GM23338 (cell line): ENCODE results near the gene DRC3. TPM values are rescaled to one million over a fixed set of nuclear protein-coding genes. Genes with fewer than 3 reads are reported as not detected.

Source experiments
- ATAC-seq: fragments of 200-7000 bp; cut with Tn5 transposase; 3 replicates; pipeline ENCODE4 v1.9.1; 2020
- DNase-seq: peaks from one replicate; pipeline ENCODE4 v3.0.0-alpha.2; 2015; ENCODE audit warnings: low spot score
- H2AFZ ChIP-seq: fragments of 200-600 bp; sonication (generic); 2 replicates; pipeline ENCODE4 v1.8.0; 2016; ENCODE audit warnings: antibody characterized with exemption, mild to moderate bottlenecking, moderate library complexity
- H3F3A ChIP-seq: fragments of 200-600 bp; sonication (generic); replicated peaks from 2 replicates; pipeline ENCODE4 v1.8.0; 2017; ENCODE audit warnings: antibody characterized with exemption, mixed run types, low read depth
- H3K27ac ChIP-seq: fragments of 200-600 bp; sonication (generic); 2 replicates; pipeline ENCODE4 v1.6.1; 2016; ENCODE audit warnings: low read depth
- H3K27me3 ChIP-seq: fragments of 200-600 bp; sonication (generic); 2 replicates; pipeline ENCODE4 v1.8.0; 2016; ENCODE audit warnings: mild to moderate bottlenecking, mixed run types, moderate library complexity; ENCODE audit not compliant: insufficient read depth
- H3K36me3 ChIP-seq: fragments of 200-600 bp; sonication (generic); 2 replicates; pipeline ENCODE4 v1.8.0; 2016; ENCODE audit warnings: mild to moderate bottlenecking; ENCODE audit not compliant: insufficient read depth
- H3K4me1 ChIP-seq: fragments of 200-600 bp; sonication (generic); 2 replicates; pipeline ENCODE4 v1.8.0; 2016; ENCODE audit warnings: mild to moderate bottlenecking, moderate library complexity; ENCODE audit not compliant: insufficient read depth
- H3K4me2 ChIP-seq: fragments of 200-600 bp; sonication (generic); 2 replicates; pipeline ENCODE4 v1.7.1; 2017; ENCODE audit warnings: mixed run types
- H3K4me3 ChIP-seq: fragments of 200-600 bp; sonication (generic); 2 replicates; pipeline ENCODE4 v1.6.1; 2016; ENCODE audit warnings: mixed run types
- H3K79me2 ChIP-seq: fragments of 200-600 bp; sonication (generic); replicated peaks from 2 replicates; pipeline ENCODE4 v1.8.0; 2017; ENCODE audit warnings: mild to moderate bottlenecking; ENCODE audit not compliant: insufficient read depth
- H3K9me2 ChIP-seq: fragments of 200-600 bp; sonication (generic); 2 replicates; pipeline ENCODE4 v1.8.0; 2017; ENCODE audit not compliant: insufficient read depth
- H4K20me1 ChIP-seq: fragments of 200-600 bp; sonication (generic); replicated peaks from 2 replicates; pipeline ENCODE4 v1.8.0; 2017; ENCODE audit warnings: mild to moderate bottlenecking; ENCODE audit not compliant: insufficient read depth
- H3K27ac Mint-ChIP-seq: 2 replicates; pipeline ENCODE4 v1.8.0; 2020; ENCODE audit warnings: inconsistent platforms, mild to moderate bottlenecking, moderate library complexity, mixed read lengths
- H3K27me3 Mint-ChIP-seq: 3 replicates; pipeline ENCODE4 v1.8.0; 2022; ENCODE audit warnings: low read depth, mild to moderate bottlenecking, moderate library complexity, mixed read lengths, inconsistent platforms; ENCODE audit not compliant: insufficient read depth, poor library complexity
- H3K36me3 Mint-ChIP-seq: 3 replicates; pipeline ENCODE4 v1.8.0; 2021; ENCODE audit warnings: low read depth, mild to moderate bottlenecking, inconsistent platforms, moderate library complexity, mixed read lengths
- H3K4me1 Mint-ChIP-seq: 3 replicates; pipeline ENCODE4 v1.8.0; 2020; ENCODE audit warnings: mild to moderate bottlenecking, inconsistent platforms, mixed read lengths
- H3K4me3 Mint-ChIP-seq: 3 replicates; pipeline ENCODE4 v1.8.0; 2021; ENCODE audit warnings: moderate library complexity, mild to moderate bottlenecking, inconsistent platforms, mixed read lengths
- H3K9me3 Mint-ChIP-seq: 3 replicates; pipeline ENCODE4 v1.8.0; 2020; ENCODE audit warnings: moderate library complexity, mild to moderate bottlenecking, inconsistent platforms, mixed read lengths
- CREB1 ChIP-seq: fragments of 250-450 bp; sonication (Bioruptor Pico); IDR thresholded peaks from 2 replicates; pipeline ENCODE4 v1.5.0; 2020; ENCODE audit warnings: low read depth, mild to moderate bottlenecking, moderate library complexity
- CTCF ChIP-seq, 2 experiments: fragments of 200-600 bp in 1 of 2; sonication (generic) in 1 of 2; conservative IDR thresholded peaks; 2 replicates each; pipeline versions ENCODE4 v1.5.1 to v1.6.1; 2016 to 2017; ENCODE audit warnings: antibody characterized with exemption in 2 of 2, low read depth in 2 of 2, mild to moderate bottlenecking in 2 of 2, moderate library complexity in 1 of 2
- ETS1 ChIP-seq: IDR thresholded peaks from 2 replicates; pipeline ENCODE4 v1.6.1; 2016; ENCODE audit warnings: antibody characterized with exemption
- EZH2 ChIP-seq: fragments of 200-600 bp; sonication (generic); IDR thresholded peaks from one replicate; pipeline ENCODE4 v1.8.0; 2017; ENCODE audit warnings: antibody characterized with exemption, mild to moderate bottlenecking, low read depth; ENCODE audit not compliant: unreplicated experiment
- NANOG ChIP-seq: IDR thresholded peaks from 2 replicates; pipeline ENCODE4 v1.6.1; 2016; ENCODE audit warnings: antibody characterized with exemption, borderline replicate concordance
- POLR2AphosphoS5 ChIP-seq: IDR thresholded peaks from 2 replicates; pipeline ENCODE4 v1.6.1; 2016; ENCODE audit warnings: antibody characterized with exemption, low read depth
- REST ChIP-seq: IDR thresholded peaks from one replicate; pipeline ENCODE4 v1.6.1; 2018; ENCODE audit warnings: antibody characterized with exemption; ENCODE audit not compliant: unreplicated experiment
- ZNF331 ChIP-seq: fragments of 250-450 bp; sonication (Bioruptor Pico); IDR thresholded peaks from 2 replicates; pipeline ENCODE4 v1.5.0; 2020; ENCODE audit warnings: low read depth, mild to moderate bottlenecking, moderate library complexity
- polyA plus RNA-seq: library from polyadenylated mRNA; unstranded; fragments of >200 nt; fragmentation: Nextera tagmentation; extraction: Ambion mirVana; gene quantifications from 2 replicates; pipeline ENCODE4 v1.2.1, GENCODE V29; 2016
- total RNA-seq: library from RNA; depleted of rRNA; stranded (reverse); fragments of >200 nt; shearing (Covaris generic); gene quantifications from 2 replicates; pipeline ENCODE4 v1.2.3, GENCODE V29; 2014
- TF ChIP-seq, protein P1 (sequence below): fragments of 250-450 bp; sonication (Bioruptor Pico); IDR thresholded peaks from 2 replicates; pipeline ENCODE4 v1.5.0; 2020; ENCODE audit warnings: mild to moderate bottlenecking, moderate library complexity

DRC3 gene
- total and polyA plus RNA-seq, 2 experiments from 2014 or later, result 1.1 TPM; not detected in 1

DNA sequence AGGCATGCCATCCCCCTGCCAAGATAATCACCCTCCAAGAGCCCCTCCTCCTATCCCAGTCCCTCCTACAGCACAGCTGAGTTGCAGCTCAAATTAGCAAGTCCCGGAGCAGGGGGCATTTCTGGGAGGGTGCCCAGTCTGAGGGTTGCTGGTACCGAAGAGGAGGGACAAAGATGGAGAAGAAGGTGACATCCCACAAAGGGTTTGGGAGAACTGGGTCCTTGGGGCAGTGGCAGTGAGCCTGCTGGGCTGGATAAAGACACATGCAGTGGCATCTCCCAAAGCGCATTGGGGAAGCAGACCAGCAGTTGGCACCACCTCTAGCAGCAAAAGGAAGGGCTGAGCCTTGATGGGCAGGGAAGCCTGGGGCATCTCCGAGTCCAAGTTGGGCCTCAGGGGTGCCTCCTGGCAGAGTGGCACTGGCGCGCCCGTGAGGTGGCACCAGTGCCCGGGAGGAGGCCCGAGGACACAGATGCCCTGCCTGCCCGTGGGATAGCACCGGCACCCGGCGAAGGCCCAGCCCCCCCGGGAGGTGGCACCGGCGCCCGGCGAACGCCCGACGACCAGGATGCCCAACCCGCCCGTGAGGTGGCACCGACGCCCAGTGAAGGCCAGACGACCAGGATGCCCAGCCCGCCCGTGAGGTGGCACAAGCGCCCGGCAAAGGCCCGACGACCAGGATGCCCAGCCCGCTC is 1.1 kb upstream of the DRC3 start:
- Histone ChIP-seq H4K20me1 (no peaks in the 10 kb centered on the region), H3K27me3 (no peaks in the 10 kb centered on the region), H2AFZ (no peak overlapping the region), H3K79me2 (no peaks in the 10 kb centered on the region), H3K27ac (no peak overlapping the region), H3K36me3 (no peaks in the 10 kb centered on the region), H3K4me2 (peak overlapping the region; percentile 81), H3K9me2 (no peaks in the 10 kb centered on the region), H3K4me1 (peaks cover 4% of the 10 kb centered on the region; the same call in 1 of the 2 replicates), H3K4me3 (peak overlapping the region; percentile 51), H3F3A (no peaks in the 10 kb centered on the region)
- H3K36me3 Mint-ChIP-seq, result no peaks in the 10 kb centered on the region
- TF ChIP-seq ETS1 (no peak), EZH2 (no peak), REST (no peak), CREB1 (CRISPR knock-in tag) (no peak), CTCF (conservative IDR thresholded peaks at IDR 0.05; ENCODE audit: low read depth in 2 of 2) (no peak)
- peaks cover 11% of the 10 kb centered on the region for H3K27me3 Mint-ChIP-seq
- no peak for ATAC-seq
- DNase-seq, result no peak
- peaks cover 5% of the 10 kb centered on the region; the same call in 1 of the 3 replicates for H3K4me1 Mint-ChIP-seq
- no peak overlapping the region for H3K27ac Mint-ChIP-seq
- no peaks in the 10 kb centered on the region for H3K9me3 Mint-ChIP-seq
- peak overlapping the region; percentile 60 for H3K4me3 Mint-ChIP-seq

DNA sequence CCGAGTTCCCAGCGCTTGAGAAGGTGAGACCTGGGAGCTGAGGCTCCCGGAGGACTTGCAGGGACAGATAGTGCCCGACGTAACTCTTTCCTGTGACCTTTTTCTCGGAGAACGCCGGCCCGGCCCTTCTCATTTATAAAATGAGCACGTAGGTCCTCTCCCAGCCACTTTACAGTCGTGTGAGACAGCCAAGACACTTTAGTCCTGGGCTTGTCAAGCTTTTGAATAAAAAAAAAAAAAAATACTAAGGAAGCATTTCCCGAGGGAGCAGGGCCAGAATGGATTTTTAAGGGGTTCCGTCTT is 241 bp downstream of the DRC3 start:
- H3K27me3 ChIP-seq, result no peaks in the 10 kb centered on the region
- Mint-ChIP-seq H3K27ac (peak overlapping the region; percentile 81; the same call in 1 of the 2 replicates), H3K9me3 (no peaks in the 10 kb centered on the region), H3K4me3 (peak overlapping the region; percentile 90), H3K4me1 (peaks cover 5% of the 10 kb centered on the region; the same call in 1 of the 3 replicates), H3K27me3 (peaks cover 11% of the 10 kb centered on the region), H3K36me3 (no peaks in the 10 kb centered on the region)
- peak overlapping the region; percentile 69 for H3K4me2 ChIP-seq
- H3K36me3 ChIP-seq, result no peaks in the 10 kb centered on the region
- no peak overlapping the region for H3K27ac ChIP-seq
- DNase-seq (no peak), ATAC-seq (no peak)
- H3K4me3 ChIP-seq, result peak overlapping the region; percentile 50
- no peak overlapping the region for H2AFZ ChIP-seq
- H4K20me1 ChIP-seq, result no peaks in the 10 kb centered on the region
- H3F3A ChIP-seq, result no peaks in the 10 kb centered on the region
- no peaks in the 10 kb centered on the region for H3K9me2 ChIP-seq
- TF ChIP-seq POLR2AphosphoS5, result no peak
- no peak for TF ChIP-seq NANOG
- TF ChIP-seq, protein P1, sequence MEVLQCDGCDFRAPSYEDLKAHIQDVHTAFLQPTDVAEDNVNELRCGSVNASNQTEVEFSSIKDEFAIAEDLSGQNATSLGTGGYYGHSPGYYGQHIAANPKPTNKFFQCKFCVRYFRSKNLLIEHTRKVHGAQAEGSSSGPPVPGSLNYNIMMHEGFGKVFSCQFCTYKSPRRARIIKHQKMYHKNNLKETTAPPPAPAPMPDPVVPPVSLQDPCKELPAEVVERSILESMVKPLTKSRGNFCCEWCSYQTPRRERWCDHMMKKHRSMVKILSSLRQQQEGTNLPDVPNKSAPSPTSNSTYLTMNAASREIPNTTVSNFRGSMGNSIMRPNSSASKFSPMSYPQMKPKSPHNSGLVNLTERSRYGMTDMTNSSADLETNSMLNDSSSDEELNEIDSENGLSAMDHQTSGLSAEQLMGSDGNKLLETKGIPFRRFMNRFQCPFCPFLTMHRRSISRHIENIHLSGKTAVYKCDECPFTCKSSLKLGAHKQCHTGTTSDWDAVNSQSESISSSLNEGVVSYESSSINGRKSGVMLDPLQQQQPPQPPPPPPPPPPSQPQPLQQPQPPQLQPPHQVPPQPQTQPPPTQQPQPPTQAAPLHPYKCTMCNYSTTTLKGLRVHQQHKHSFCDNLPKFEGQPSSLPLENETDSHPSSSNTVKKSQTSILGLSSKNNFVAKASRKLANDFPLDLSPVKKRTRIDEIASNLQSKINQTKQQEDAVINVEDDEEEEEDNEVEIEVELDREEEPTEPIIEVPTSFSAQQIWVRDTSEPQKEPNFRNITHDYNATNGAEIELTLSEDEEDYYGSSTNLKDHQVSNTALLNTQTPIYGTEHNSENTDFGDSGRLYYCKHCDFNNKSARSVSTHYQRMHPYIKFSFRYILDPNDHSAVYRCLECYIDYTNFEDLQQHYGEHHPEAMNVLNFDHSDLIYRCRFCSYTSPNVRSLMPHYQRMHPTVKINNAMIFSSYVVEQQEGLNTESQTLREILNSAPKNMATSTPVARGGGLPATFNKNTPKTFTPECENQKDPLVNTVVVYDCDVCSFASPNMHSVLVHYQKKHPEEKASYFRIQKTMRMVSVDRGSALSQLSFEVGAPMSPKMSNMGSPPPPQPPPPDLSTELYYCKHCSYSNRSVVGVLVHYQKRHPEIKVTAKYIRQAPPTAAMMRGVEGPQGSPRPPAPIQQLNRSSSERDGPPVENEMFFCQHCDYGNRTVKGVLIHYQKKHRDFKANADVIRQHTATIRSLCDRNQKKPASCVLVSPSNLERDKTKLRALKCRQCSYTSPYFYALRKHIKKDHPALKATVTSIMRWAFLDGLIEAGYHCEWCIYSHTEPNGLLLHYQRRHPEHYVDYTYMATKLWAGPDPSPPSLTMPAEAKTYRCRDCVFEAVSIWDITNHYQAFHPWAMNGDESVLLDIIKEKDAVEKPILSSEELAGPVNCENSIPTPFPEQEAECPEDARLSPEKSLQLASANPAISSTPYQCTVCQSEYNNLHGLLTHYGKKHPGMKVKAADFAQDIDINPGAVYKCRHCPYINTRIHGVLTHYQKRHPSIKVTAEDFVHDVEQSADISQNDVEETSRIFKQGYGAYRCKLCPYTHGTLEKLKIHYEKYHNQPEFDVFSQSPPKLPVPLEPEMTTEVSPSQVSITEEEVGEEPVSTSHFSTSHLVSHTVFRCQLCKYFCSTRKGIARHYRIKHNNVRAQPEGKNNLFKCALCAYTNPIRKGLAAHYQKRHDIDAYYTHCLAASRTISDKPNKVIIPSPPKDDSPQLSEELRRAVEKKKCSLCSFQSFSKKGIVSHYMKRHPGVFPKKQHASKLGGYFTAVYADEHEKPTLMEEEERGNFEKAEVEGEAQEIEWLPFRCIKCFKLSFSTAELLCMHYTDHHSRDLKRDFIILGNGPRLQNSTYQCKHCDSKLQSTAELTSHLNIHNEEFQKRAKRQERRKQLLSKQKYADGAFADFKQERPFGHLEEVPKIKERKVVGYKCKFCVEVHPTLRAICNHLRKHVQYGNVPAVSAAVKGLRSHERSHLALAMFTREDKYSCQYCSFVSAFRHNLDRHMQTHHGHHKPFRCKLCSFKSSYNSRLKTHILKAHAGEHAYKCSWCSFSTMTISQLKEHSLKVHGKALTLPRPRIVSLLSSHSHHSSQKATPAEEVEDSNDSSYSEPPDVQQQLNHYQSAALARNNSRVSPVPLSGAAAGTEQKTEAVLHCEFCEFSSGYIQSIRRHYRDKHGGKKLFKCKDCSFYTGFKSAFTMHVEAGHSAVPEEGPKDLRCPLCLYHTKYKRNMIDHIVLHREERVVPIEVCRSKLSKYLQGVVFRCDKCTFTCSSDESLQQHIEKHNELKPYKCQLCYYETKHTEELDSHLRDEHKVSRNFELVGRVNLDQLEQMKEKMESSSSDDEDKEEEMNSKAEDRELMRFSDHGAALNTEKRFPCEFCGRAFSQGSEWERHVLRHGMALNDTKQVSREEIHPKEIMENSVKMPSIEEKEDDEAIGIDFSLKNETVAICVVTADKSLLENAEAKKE (CRISPR knock-in tag), result no peak
- TF ChIP-seq ZNF331 (CRISPR knock-in tag), result no peak
- peaks cover 4% of the 10 kb centered on the region; the same call in 1 of the 2 replicates for H3K4me1 ChIP-seq
- H3K79me2 ChIP-seq, result no peaks in the 10 kb centered on the region
